HT-29 (cell line): ENCODE results near the gene PACC1. TPM values are rescaled to one million over a fixed set of nuclear protein-coding genes. Genes with fewer than 3 reads are reported as not detected.
A peak's percentile ranks its signal among the peaks of the same experiment; 100 is the strongest.

Experiments used
- DNase-seq: peaks from one replicate; pipeline ENCODE4 v3.0.0-alpha.2; 2015; ENCODE audit warnings: low spot score
- total RNA-seq: library from RNA; depleted of rRNA; stranded (reverse); fragments of >200 nt; shearing (Covaris generic); gene quantifications from 2 replicates; pipeline ENCODE4 v1.2.3, GENCODE V29; 2014; rRNA removed

The PACC1 gene
- total RNA-seq = 10.5 and 11.9 TPM in 2 replicates

- DNase-seq = peak; percentile 93
Measured at GRCh38 chr1:212414328-212415106, at the start of gene PACC1. Gene PACC1 (minus strand): TSS chr1:212414886. CDS start chr1:212414757, 129 bp downstream.

GRCh38 chr1:212463565-212464285 lies 49.0 kb upstream of the PACC1 start:
- DNase-seq = no peak

- DNase-seq = no peak
Measured at GRCh38 chr1:212461916-212462660, 47.4 kb upstream of the PACC1 start.

GRCh38 chr1:212460376-212460775 lies 45.7 kb upstream of the PACC1 start:
- no peak for DNase-seq

GRCh38 chr1:212459656-212460055 lies 45.0 kb upstream of the PACC1 start:
- DNase-seq = no peak

GRCh38 chr1:212458817-212459216 lies 44.1 kb upstream of the PACC1 start:
- no peak for DNase-seq

GRCh38 chr1:212457740-212458338 lies 43.2 kb upstream of the PACC1 start:
- DNase-seq = peak; percentile 84

- peak; percentile 90 for DNase-seq
Measured at GRCh38 chr1:212455803-212456528, 41.3 kb upstream of the PACC1 start.

- DNase-seq = no peak
Measured at GRCh38 chr1:212455401-212455800, 40.7 kb upstream of the PACC1 start.

GRCh38 chr1:212454741-212455140 lies 40.1 kb upstream of the PACC1 start:
- DNase-seq = no peak

- DNase-seq = no peak
Measured at GRCh38 chr1:212453156-212453857, 38.6 kb upstream of the PACC1 start.

GRCh38 chr1:212452323-212453155 lies 37.9 kb upstream of the PACC1 start:
- DNase-seq = peak; percentile 25

- no peak for DNase-seq
Measured at GRCh38 chr1:212451416-212452322, 37.0 kb upstream of the PACC1 start.

GRCh38 chr1:212450331-212450881 lies 35.7 kb upstream of the PACC1 start:
- DNase-seq = no peak

GRCh38 chr1:212447478-212447877 lies 32.8 kb upstream of the PACC1 start:
- DNase-seq = no peak

- no peak for DNase-seq
Measured at GRCh38 chr1:212446333-212446732, 31.6 kb upstream of the PACC1 start.

- DNase-seq = no peak
Measured at GRCh38 chr1:212442408-212442807, 27.7 kb upstream of the PACC1 start.

GRCh38 chr1:212440419-212440818 lies 25.7 kb upstream of the PACC1 start:
- no peak for DNase-seq
